Esophagus muscularis mucosa (tissue), 4 donors: Measurements from ENCODE around the gene PHF3. TPM values are rescaled to one million over a fixed set of nuclear protein-coding genes. Genes with fewer than 3 reads are reported as not detected.

Experiments used
- DNase-seq: peaks from one replicate; pipeline ENCODE4 v3.0.0-alpha.2; 2017; ENCODE audit errors: extremely low spot score
- H3K27ac ChIP-seq, 4 donors: fragments of 200-600 bp; sonication (generic); replicated peaks in 1 of 4; 1 replicate in 3 of 4; 2 replicates in 1 of 4; pipeline ENCODE4 v1.5.1; 2016 to 2019; ENCODE audit warnings: mild to moderate bottlenecking in 1 of 4
- H3K27me3 ChIP-seq, 4 donors: fragments of 200-600 bp; sonication (generic); one replicate each; pipeline versions ENCODE4 v1.5.1 to v1.6.0; 2016 to 2019
- H3K36me3 ChIP-seq, 4 donors: fragments of 200-600 bp; sonication (generic); one replicate each; pipeline ENCODE4 v1.5.1; 2016 to 2019
- H3K4me1 ChIP-seq, 4 donors: fragments of 200-600 bp; sonication (generic); one replicate each; pipeline ENCODE4 v1.5.1; 2016 to 2019
- H3K4me3 ChIP-seq, 4 donors: fragments of 200-600 bp; sonication (generic); 1 replicate in 2 of 4; 2 replicates in 2 of 4; pipeline ENCODE4 v1.5.1; 2016 to 2019; ENCODE audit warnings: mild to moderate bottlenecking in 4 of 4, moderate library complexity in 1 of 4
- H3K9me3 ChIP-seq, 4 donors: fragments of 200-600 bp; sonication (generic); 1 replicate in 3 of 4; 2 replicates in 1 of 4; pipeline ENCODE4 v1.5.1; 2016 to 2019
- CTCF ChIP-seq, 3 experiments: fragments of 200-600 bp in 2 of 3; fragments of 450-650 bp in 1 of 3; sonication (generic) in 2 of 3; IDR thresholded peaks; one replicate each; pipeline ENCODE4 v1.5.1; 2017 to 2019; ENCODE audit warnings: antibody characterized with exemption in 3 of 3, mild to moderate bottlenecking in 2 of 3, moderate library complexity in 1 of 3
- EP300 ChIP-seq: sonication (generic); formaldehyde crosslinking; IDR thresholded peaks from one replicate; pipeline ENCODE4 v1.6.1; 2017; ENCODE audit warnings: antibody characterized with exemption
- POLR2A ChIP-seq: fragments of 450-650 bp; IDR thresholded peaks from one replicate; pipeline ENCODE4 v1.6.1; 2017; ENCODE audit warnings: antibody characterized with exemption, moderate library complexity, mild to moderate bottlenecking, low read depth
- POLR2AphosphoS5 ChIP-seq, 2 donors: sonication (generic); formaldehyde crosslinking; IDR thresholded peaks; one replicate each; pipeline ENCODE4 v1.6.1; 2017; ENCODE audit warnings: antibody characterized with exemption in 2 of 2
- WGBS: methylation state at CpG from one replicate; pipeline ENCODE4 v1.1.5; 2018; 5-methylcytosine and 5-hydroxymethylcytosine counted together
- intact Hi-C: fragments of 100-400 bp; cut with DNase I; formaldehyde crosslinking; loops from one replicate; pipeline ENCODE4 v1.15.1; 2023
- total RNA-seq, 4 donors: library from RNA; depleted of rRNA; stranded (reverse); fragments of >200 nt; gene quantifications; one replicate each; pipeline versions ENCODE4 v1.1.0 to v1.2.1, GENCODE V29; 2016

Gene PHF3, protein sequence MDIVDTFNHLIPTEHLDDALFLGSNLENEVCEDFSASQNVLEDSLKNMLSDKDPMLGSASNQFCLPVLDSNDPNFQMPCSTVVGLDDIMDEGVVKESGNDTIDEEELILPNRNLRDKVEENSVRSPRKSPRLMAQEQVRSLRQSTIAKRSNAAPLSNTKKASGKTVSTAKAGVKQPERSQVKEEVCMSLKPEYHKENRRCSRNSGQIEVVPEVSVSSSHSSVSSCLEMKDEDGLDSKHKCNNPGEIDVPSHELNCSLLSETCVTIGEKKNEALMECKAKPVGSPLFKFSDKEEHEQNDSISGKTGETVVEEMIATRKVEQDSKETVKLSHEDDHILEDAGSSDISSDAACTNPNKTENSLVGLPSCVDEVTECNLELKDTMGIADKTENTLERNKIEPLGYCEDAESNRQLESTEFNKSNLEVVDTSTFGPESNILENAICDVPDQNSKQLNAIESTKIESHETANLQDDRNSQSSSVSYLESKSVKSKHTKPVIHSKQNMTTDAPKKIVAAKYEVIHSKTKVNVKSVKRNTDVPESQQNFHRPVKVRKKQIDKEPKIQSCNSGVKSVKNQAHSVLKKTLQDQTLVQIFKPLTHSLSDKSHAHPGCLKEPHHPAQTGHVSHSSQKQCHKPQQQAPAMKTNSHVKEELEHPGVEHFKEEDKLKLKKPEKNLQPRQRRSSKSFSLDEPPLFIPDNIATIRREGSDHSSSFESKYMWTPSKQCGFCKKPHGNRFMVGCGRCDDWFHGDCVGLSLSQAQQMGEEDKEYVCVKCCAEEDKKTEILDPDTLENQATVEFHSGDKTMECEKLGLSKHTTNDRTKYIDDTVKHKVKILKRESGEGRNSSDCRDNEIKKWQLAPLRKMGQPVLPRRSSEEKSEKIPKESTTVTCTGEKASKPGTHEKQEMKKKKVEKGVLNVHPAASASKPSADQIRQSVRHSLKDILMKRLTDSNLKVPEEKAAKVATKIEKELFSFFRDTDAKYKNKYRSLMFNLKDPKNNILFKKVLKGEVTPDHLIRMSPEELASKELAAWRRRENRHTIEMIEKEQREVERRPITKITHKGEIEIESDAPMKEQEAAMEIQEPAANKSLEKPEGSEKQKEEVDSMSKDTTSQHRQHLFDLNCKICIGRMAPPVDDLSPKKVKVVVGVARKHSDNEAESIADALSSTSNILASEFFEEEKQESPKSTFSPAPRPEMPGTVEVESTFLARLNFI (N-terminal part only)
- total RNA-seq: 10 to 100 TPM; 55.5 to 73.1 (median 56.6) TPM

- peak within 1 kb of the TSS; percentile 80 to 99 (median 92) for H3K4me3 ChIP-seq
- no peaks in the 10 kb centered on the region for H3K27me3 ChIP-seq
- peaks cover 31 to 49% (median 46%) of the 10 kb centered on the region in 4 donors for H3K4me1 ChIP-seq
- H3K27ac ChIP-seq: peak within 1 kb of the TSS; percentile 95 to 99 (median 96)
- no peaks in the 10 kb centered on the region for H3K36me3 ChIP-seq
- DNase-seq: peak; percentile 95
- peak; percentile 70 to 74 for TF ChIP-seq POLR2AphosphoS5 (IDR thresholded peaks at IDR 0.05)
- TF ChIP-seq CTCF (IDR thresholded peaks at IDR 0.05): peak in 2 of 3 experiments; percentile 24 to 32
- TF ChIP-seq POLR2A: peak; percentile 23
- TF ChIP-seq EP300: no peak
- intact Hi-C loops: loop anchor here (5.0 to 10.0 kb wide), 2 partner anchors 39 to 61 kb away; partner anchors contain the start of genes LOC128125822 and PTP4A1
- WGBS: under 1% methylated on average over 21 of the region's 126 CpGs
- no peaks in the 10 kb centered on the region for H3K9me3 ChIP-seq
Measured at GRCh38 chr6:63635588-63636517, at the start of gene PHF3. Gene PHF3 (plus strand): TSS chr6:63635802. CDS start chr6:63646552, 10,750 bp downstream.

- intact Hi-C loops: no loop called here
- DNase-seq: no peak
- H3K27ac ChIP-seq: no peak overlapping the region
- TF ChIP-seq POLR2AphosphoS5 (IDR thresholded peaks at IDR 0.05) (no peak), EP300 (no peak), CTCF (IDR thresholded peaks at IDR 0.05) (no peak), POLR2A (no peak)
- H3K4me3 ChIP-seq: no peak overlapping the region
- WGBS: 83% methylated on average over 2 of the region's 2 CpGs
- no peaks in the 10 kb centered on the region for H3K4me1 ChIP-seq
- no peaks in the 10 kb centered on the region for H3K9me3 ChIP-seq
- H3K27me3 ChIP-seq: no peaks in the 10 kb centered on the region
- H3K36me3 ChIP-seq: no peaks in the 10 kb centered on the region
Measured at GRCh38 chr6:63589952-63590411, 45.6 kb upstream of the PHF3 start.

DNA sequence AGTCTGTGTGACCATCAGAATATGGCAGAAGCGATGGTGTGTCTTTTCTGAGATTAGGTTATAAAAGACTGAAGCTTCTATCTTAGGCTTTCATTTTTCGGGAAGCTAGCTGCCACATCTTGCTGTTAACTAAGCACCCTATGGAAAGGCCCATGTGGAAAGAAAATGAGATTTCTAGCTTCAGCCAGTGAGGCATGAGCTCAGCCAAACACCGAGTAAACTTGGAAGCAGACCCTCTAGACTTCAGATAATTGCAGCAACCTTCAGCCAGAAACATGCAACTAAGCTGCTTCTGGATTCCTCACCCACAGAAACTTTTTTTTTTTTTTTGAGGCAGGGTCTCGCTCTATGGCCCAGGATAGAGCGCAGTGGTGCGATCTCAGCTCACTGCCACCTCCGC lies 42.7 kb upstream of the PHF3 start:
- peaks cover 0 to 2% (median 2%) of the 10 kb centered on the region in 4 donors for H3K4me1 ChIP-seq
- no peaks in the 10 kb centered on the region for H3K36me3 ChIP-seq
- DNase-seq: no peak
- H3K4me3 ChIP-seq: no peak overlapping the region
- intact Hi-C loops: no loop called here
- H3K27ac ChIP-seq: no peak overlapping the region
- no peaks in the 10 kb centered on the region for H3K9me3 ChIP-seq
- H3K27me3 ChIP-seq: no peaks in the 10 kb centered on the region
- TF ChIP-seq POLR2A: no peak
- TF ChIP-seq CTCF (IDR thresholded peaks at IDR 0.05): no peak
- TF ChIP-seq POLR2AphosphoS5 (IDR thresholded peaks at IDR 0.05): no peak
- no peak for TF ChIP-seq EP300
- WGBS: 93% methylated on average over 7 of the region's 7 CpGs
